Activated CD8-positive, alpha-beta T cell treated with anti-CD3 and anti-CD28 coated beads, Interleukin-2, amount 10 ng/mL, durations not matched to agents 7 days and 5 days (primary cell): ENCODE results near the gene LHB. TPM values are rescaled to one million over a fixed set of nuclear protein-coding genes. Genes with fewer than 3 reads are reported as not detected.
"Not testable (repeated sequence)": the region's sequence is repeated elsewhere in the genome, so short reads cannot be mapped to it uniquely, and the experiment has no call there.

Experiments used
- ATAC-seq: fragments of 150-1000 bp; cut with Tn5 transposase; one replicate; pipeline ENCODE4 v1.10.0; 2021; ENCODE audit warnings: moderate library complexity
- CTCF ChIA-PET: fragments of 350-600 bp; sonication (Branson Sonifier 250); formaldehyde crosslinking; loops from one replicate; lab custom pipeline; 2021; ENCODE audit warnings: antibody characterized with exemption; lab: Charles Lee
- POLR2A ChIA-PET: fragments of 350-600 bp; sonication (Branson Sonifier 250); formaldehyde crosslinking; loops from one replicate; lab custom pipeline; 2021; ENCODE audit warnings: antibody characterized with exemption; lab: Charles Lee
- DNase-seq: peaks from one replicate; pipeline ENCODE4 v3.0.0-alpha.2; 2020
- H3K27ac Mint-ChIP-seq: one replicate; pipeline ENCODE4 v1.8.0; 2021; ENCODE audit warnings: mild to moderate bottlenecking, mixed read lengths
- H3K27me3 Mint-ChIP-seq: one replicate; pipeline ENCODE4 v1.8.0; 2021; ENCODE audit warnings: low read depth, mixed read lengths
- H3K36me3 Mint-ChIP-seq: one replicate; pipeline ENCODE4 v1.8.0; 2021; ENCODE audit warnings: low read depth, mixed read lengths
- H3K4me1 Mint-ChIP-seq: one replicate; pipeline ENCODE4 v1.8.0; 2021; ENCODE audit warnings: low read depth, mixed read lengths
- H3K4me3 Mint-ChIP-seq: one replicate; pipeline ENCODE4 v1.8.0; 2021; ENCODE audit warnings: mild to moderate bottlenecking, mixed read lengths
- H3K9me3 Mint-ChIP-seq: one replicate; pipeline ENCODE4 v1.8.0; 2022; ENCODE audit warnings: mixed read lengths; ENCODE audit not compliant: insufficient read depth
- total RNA-seq, 2 experiments: library from RNA; stranded (reverse); gene quantifications; one replicate each; pipeline ENCODE4 v1.2.3, GENCODE V29; 2021

Gene LHB
- total RNA-seq, 2 experiments from 2014 or later: not detected

GRCh38 chr19:49018388-49019241 lies 1.7 kb upstream of the LHB start:
- Mint-ChIP-seq H3K36me3 (peaks cover 14% of the 10 kb centered on the region), H3K27ac (peak overlapping the region; percentile 30), H3K4me1 (peaks cover 39% of the 10 kb centered on the region), H3K27me3 (peaks cover 11% of the 10 kb centered on the region), H3K4me3 (peak overlapping the region; percentile 72)
- POLR2A ChIA-PET: interaction anchor here (1.1 to 1.3 kb wide), 2 partner anchors 25 to 79 kb away, joined by 3 read pairs; no protein-coding TSS in a partner anchor
- CTCF ChIA-PET: interaction anchor here (1.0 to 5.8 kb wide), 5 partner anchors 15 to 79 kb away, joined by 3 to 32 read pairs (median 8); partner anchors contain the start of genes GYS1 and RUVBL2
- ATAC-seq (peak; percentile 25), DNase-seq (peak; percentile 48)
- not testable (repeated sequence) for H3K9me3 Mint-ChIP-seq

DNA sequence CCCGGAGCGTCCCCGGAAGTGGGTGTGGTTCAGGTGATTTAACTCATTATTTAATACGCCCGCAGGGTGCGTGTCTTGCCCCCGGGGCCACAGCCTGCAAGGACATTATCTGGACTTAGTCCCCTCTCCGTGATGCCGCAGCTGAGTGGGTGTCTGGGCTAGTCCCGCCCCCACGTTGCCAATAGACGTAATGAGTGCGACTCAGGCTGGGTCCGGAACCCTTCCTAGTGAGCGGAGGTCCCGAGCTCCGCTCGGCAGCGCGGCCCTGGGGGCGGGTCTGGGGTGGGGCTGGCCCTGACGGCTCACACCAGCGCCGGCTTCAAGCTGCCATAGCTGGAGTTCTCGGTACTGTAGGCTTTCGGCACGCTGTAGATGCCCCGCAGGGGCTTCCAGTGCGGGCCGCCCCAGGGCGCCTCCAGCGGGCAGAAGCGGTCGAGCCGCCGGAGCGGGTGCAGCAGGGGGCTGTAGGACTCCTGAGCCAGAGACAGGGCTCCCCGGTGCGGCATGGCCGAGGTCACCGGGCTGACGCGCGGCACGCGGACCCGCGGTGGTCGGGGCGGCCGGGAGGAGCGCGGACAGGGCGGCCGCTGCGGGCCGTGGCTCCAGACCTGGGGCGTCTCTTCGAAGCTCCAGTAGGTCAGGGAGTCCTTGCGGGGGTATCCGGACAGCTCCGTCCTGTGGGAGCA lies 918 bp upstream of the LHB start:
- H3K27ac Mint-ChIP-seq: no peak overlapping the region
- ChIA-PET CTCF (interaction anchor here (1.0 to 5.8 kb wide), 5 partner anchors 14 to 80 kb away, joined by 3 to 32 read pairs (median 8); partner anchors contain the start of genes GYS1 and RUVBL2), POLR2A (interaction anchor here (0.7 to 1.3 kb wide), 2 partner anchors 24 to 80 kb away, joined by 3 read pairs; no protein-coding TSS in a partner anchor)
- no peaks in the 10 kb centered on the region for H3K9me3 Mint-ChIP-seq
- peak; percentile 73 for DNase-seq
- peak; percentile 81 for ATAC-seq
- H3K27me3 Mint-ChIP-seq: peaks cover 11% of the 10 kb centered on the region
- peak overlapping the region; percentile 72 for H3K4me3 Mint-ChIP-seq
- peaks cover 16% of the 10 kb centered on the region for H3K36me3 Mint-ChIP-seq
- H3K4me1 Mint-ChIP-seq: peaks cover 39% of the 10 kb centered on the region

DNA sequence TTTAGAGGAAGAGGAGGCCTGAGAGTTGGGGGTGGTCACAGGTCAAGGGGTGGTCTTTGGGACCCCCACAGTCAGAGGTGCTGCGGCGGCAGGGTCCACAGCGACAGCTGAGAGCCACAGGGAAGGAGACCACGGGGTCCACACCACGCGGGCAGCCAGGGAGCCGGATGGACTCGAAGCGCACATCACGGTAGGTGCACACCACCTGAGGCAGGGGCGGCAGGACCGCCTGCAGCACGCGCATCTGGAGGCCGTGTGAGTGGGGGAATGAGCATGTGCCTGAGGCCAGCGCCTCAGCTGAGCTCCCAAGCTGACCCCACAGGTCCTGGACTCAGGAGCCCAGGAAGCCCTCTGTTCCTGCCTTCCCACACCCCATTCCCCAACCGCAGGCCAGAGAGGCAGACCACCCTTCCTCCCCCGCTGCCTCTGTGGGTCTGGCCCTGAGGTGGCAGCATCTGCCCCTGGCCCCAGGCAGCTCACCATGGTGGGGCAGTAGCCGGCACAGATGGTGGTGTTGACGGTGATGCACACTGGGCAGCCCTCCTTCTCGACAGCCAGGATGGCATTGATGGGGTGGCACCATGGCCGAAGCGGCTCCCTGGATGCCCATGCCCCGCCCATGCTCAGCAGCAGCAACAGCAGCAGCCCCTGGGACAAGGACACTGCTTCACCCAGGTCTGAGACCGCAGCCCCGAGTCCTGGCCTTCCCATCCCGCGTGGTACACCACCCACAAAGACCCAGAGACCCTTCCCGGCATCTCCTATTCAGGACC lies 638 bp downstream of the LHB start:
- H3K4me1 Mint-ChIP-seq: peaks cover 35% of the 10 kb centered on the region
- ChIA-PET POLR2A (no interaction called here), CTCF (interaction anchor here (0.8 to 4.3 kb wide), 2 partner anchors 17 to 23 kb away, joined by 3 to 26 read pairs; partner anchors contain the start of genes GYS1 and RUVBL2)
- H3K36me3 Mint-ChIP-seq: peaks cover 20% of the 10 kb centered on the region
- H3K9me3 Mint-ChIP-seq: no peaks in the 10 kb centered on the region
- ATAC-seq: no peak
- no peak overlapping the region for H3K27ac Mint-ChIP-seq
- DNase-seq: no peak
- H3K27me3 Mint-ChIP-seq: peaks cover 8% of the 10 kb centered on the region
- H3K4me3 Mint-ChIP-seq: no peak overlapping the region

DNA sequence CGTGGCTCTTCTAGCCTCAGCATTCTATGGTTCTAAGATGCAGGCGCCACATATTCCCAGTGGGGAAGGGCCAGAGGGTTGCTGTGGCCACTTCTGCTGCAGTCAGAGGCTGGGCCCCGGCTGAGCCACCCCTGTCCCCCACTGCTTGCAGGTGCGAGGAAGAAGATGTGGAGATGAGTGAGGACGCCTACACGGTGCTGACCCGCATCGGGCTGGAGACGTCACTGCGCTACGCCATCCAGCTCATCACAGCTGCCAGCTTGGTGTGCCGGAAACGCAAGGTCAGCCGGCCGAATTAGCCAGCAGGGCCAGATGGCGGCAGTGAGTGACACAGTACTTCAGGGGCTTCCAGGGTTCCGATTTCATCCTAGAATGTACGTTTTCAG lies 2.0 kb downstream of the LHB start:
- Mint-ChIP-seq H3K27ac (no peak overlapping the region), H3K4me1 (peaks cover 23% of the 10 kb centered on the region)

DNA sequence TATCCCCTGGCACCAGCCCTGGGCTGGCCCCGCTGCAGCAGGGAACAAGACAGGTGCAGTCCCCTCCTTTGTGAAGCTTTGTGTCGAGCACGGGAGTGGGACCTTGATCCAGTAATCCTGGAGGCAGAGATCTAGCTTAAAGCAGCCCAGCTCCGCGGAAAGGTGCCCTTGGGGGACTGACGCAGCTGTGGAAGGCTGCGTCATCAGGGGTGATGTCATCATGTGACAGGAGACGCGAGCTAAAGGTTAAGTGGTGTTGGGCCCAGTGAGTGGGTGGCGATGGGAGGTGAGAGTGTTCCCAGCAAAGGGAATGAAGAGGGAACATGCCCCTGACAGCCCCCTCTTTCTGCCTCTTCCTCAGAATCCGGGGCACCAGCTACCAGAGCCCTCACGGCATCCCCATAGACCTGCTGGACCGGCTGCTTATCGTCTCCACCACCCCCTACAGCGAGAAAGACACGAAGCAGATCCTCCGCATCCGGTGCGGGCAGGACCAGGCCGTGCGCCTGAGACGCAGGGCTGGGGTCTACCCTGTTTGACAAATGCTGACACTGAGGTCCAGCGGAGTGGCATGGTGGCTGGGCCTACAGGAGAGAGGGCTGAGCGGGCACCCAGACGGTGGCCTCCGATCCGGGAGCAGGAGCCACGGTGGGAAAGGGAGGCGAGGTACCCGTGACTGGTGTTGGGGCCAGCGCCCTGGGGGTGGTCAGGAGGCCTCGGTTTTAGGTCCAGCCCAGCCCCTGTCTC lies 2.6 kb downstream of the LHB start:
- Mint-ChIP-seq H3K4me1 (peaks cover 19% of the 10 kb centered on the region), H3K36me3 (peaks cover 26% of the 10 kb centered on the region), H3K4me3 (no peak overlapping the region), H3K27me3 (peaks cover 6% of the 10 kb centered on the region), H3K27ac (no peak overlapping the region), H3K9me3 (no peaks in the 10 kb centered on the region)
- POLR2A ChIA-PET: no interaction called here
- CTCF ChIA-PET: interaction anchor here (1.5 to 1.7 kb wide), 2 partner anchors 15 to 21 kb away, joined by 6 to 9 read pairs; partner anchors contain the start of genes GYS1 and RUVBL2
- DNase-seq (no peak), ATAC-seq (no peak)

More for the DNA sequence above, 2.0 kb downstream of the LHB start:
- H3K27me3 Mint-ChIP-seq: peaks cover 7% of the 10 kb centered on the region
- H3K9me3 Mint-ChIP-seq: no peaks in the 10 kb centered on the region
- ChIA-PET POLR2A (no interaction called here), CTCF (interaction anchor here (1.5 to 1.7 kb wide), 2 partner anchors 15 to 21 kb away, joined by 6 to 9 read pairs; partner anchors contain the start of genes GYS1 and RUVBL2)
- DNase-seq: no peak
- H3K36me3 Mint-ChIP-seq: peaks cover 23% of the 10 kb centered on the region
- H3K4me3 Mint-ChIP-seq: no peak overlapping the region
- ATAC-seq: no peak

GRCh38 chr19:49011194-49011593 lies 5.7 kb downstream of the LHB start:
- peaks cover 35% of the 10 kb centered on the region for H3K36me3 Mint-ChIP-seq
- H3K4me3 Mint-ChIP-seq: no peak overlapping the region
- H3K4me1 Mint-ChIP-seq: no peaks in the 10 kb centered on the region
- no peak for DNase-seq
- no peak overlapping the region for H3K27ac Mint-ChIP-seq
- no peak for ATAC-seq
- no peaks in the 10 kb centered on the region for H3K27me3 Mint-ChIP-seq
- POLR2A ChIA-PET: no interaction called here
- H3K9me3 Mint-ChIP-seq: no peaks in the 10 kb centered on the region
- CTCF ChIA-PET: no interaction called here

GRCh38 chr19:49010453-49010852 lies 6.4 kb downstream of the LHB start:
- ChIA-PET CTCF (interaction anchor here (3.3 kb wide), 1 partner anchor 11 kb away, joined by 17 read pairs; no protein-coding TSS in a partner anchor), POLR2A (no interaction called here)
- no peaks in the 10 kb centered on the region for H3K27me3 Mint-ChIP-seq
- peaks cover 29% of the 10 kb centered on the region for H3K36me3 Mint-ChIP-seq
- no peaks in the 10 kb centered on the region for H3K4me1 Mint-ChIP-seq
- ATAC-seq: no peak
- no peak overlapping the region for H3K4me3 Mint-ChIP-seq
- no peaks in the 10 kb centered on the region for H3K9me3 Mint-ChIP-seq
- peak overlapping the region; percentile 23 for H3K27ac Mint-ChIP-seq
- no peak for DNase-seq

DNA sequence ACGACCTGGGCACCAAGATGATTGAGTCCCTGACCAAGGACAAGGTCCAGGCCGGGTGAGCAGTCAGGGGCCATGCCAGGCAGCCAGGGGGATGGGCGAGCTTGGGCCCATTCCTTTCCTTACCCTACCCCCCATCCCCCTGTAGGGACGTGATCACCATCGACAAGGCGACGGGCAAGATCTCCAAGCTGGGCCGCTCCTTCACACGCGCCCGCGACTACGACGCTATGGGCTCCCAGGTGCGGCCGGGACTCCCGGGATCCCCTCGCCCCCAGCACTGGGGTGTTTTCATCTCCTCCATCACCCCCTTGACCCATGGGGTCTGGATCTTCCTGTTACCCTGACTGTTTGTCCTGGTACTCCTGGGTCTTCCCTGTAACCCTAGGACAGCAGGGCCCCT lies 7.1 kb downstream of the LHB start:
- H3K36me3 Mint-ChIP-seq: peaks cover 32% of the 10 kb centered on the region
- H3K4me1 Mint-ChIP-seq: no peaks in the 10 kb centered on the region
- no peak for ATAC-seq
- H3K9me3 Mint-ChIP-seq: no peaks in the 10 kb centered on the region
- no peak overlapping the region for H3K27ac Mint-ChIP-seq
- DNase-seq: no peak
- no peak overlapping the region for H3K4me3 Mint-ChIP-seq
- CTCF ChIA-PET: interaction anchor here (1.2 to 3.3 kb wide), 3 partner anchors 10 to 46 kb away, joined by 3 to 17 read pairs (median 5); no protein-coding TSS in a partner anchor
- POLR2A ChIA-PET: interaction anchor here (0.6 kb wide), 1 partner anchor 226 kb away, joined by 3 read pairs; no protein-coding TSS in a partner anchor
- no peaks in the 10 kb centered on the region for H3K27me3 Mint-ChIP-seq

DNA sequence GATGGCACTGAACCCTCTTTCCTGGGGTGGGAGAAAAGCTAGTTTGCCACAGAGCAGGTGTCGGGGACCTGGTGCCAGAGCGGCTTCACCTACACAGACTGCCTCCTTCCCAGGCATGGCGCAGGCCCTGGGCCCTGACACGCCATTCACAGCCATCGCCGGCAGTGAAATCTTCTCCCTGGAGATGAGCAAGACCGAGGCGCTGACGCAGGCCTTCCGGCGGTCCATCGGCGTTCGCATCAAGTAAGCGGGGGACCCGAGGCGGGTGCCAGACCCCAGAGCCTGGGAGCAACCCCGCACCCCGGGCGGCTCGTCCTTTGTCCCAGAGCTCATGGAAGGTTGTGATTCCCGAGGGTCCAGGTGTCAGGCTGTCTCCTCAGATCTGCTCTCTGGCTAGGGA lies 10.0 kb downstream of the LHB start:
- CTCF ChIA-PET: no interaction called here
- no peaks in the 10 kb centered on the region for H3K27me3 Mint-ChIP-seq
- POLR2A ChIA-PET: no interaction called here

DNA sequence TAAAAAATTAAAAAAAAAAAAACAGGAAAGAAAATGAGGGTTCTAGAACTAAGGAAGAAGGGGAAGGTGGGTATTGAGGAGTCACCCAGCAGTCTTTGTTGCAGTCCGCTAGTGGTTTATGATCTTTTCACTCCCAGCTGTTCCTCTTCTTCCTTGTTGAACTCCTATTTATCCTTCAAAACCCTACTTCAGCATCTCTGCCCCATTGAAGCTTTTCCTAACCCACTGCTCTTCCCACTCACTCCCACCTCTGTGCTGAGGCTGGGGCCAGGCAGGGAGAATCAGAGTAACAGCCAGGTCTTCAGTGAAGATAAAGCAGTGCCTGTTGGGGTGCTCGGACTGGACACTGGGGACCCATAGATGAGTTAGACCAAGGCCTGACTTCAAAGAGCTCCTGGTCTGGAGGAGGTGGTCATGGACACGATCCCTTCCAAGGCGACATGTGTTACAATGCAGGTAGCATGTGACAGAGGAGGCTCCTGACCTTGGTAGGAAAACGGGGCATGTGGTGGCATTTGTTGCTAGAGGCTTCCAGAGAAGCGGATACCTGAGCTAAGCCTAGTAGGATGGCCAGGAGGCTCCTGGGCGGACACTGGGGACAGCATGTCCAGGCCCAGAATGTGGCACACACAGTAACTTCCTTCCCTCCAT lies 11.8 kb downstream of the LHB start:
- no peaks in the 10 kb centered on the region for H3K27me3 Mint-ChIP-seq
- H3K4me1 Mint-ChIP-seq: no peaks in the 10 kb centered on the region
- no peak for ATAC-seq
- H3K36me3 Mint-ChIP-seq: peaks cover 33% of the 10 kb centered on the region
- no peaks in the 10 kb centered on the region for H3K9me3 Mint-ChIP-seq
- POLR2A ChIA-PET: interaction anchor here (1.4 kb wide), 1 partner anchor 12 kb away, joined by 6 read pairs; the partner anchor contains the start of genes GYS1 and RUVBL2
- CTCF ChIA-PET: interaction anchor here (1.0 kb wide), 1 partner anchor 12 kb away, joined by 3 read pairs; the partner anchor contains the start of gene RUVBL2
- H3K4me3 Mint-ChIP-seq: no peak overlapping the region
- no peak for DNase-seq
- H3K27ac Mint-ChIP-seq: no peak overlapping the region

More for the DNA sequence above, 10.0 kb downstream of the LHB start:
- ATAC-seq (no peak), DNase-seq (no peak)
- Mint-ChIP-seq H3K27ac (no peak overlapping the region), H3K4me1 (no peaks in the 10 kb centered on the region), H3K36me3 (peaks cover 34% of the 10 kb centered on the region), H3K4me3 (no peak overlapping the region), H3K9me3 (no peaks in the 10 kb centered on the region)
